ENCODE measurements around the gene CLCF1. TPM values are rescaled to one million over a fixed set of nuclear protein-coding genes. Genes with fewer than 3 reads are reported as not detected.
A peak's percentile ranks its signal among the peaks of the same experiment; 100 is the strongest.

The CLCF1 gene
- total and polyA plus RNA-seq, 10 of the 15 experiments (the other 5 are each of a cell fraction or from before 2014, with no cell fraction given), result 0.16 to 2.1 (median 0.63) TPM; not detected in 1

GRCh38 chr11:67381244-67381972, 8.0 kb upstream of the CLCF1 start (continued):
- TF ChIP-seq, protein P1, sequence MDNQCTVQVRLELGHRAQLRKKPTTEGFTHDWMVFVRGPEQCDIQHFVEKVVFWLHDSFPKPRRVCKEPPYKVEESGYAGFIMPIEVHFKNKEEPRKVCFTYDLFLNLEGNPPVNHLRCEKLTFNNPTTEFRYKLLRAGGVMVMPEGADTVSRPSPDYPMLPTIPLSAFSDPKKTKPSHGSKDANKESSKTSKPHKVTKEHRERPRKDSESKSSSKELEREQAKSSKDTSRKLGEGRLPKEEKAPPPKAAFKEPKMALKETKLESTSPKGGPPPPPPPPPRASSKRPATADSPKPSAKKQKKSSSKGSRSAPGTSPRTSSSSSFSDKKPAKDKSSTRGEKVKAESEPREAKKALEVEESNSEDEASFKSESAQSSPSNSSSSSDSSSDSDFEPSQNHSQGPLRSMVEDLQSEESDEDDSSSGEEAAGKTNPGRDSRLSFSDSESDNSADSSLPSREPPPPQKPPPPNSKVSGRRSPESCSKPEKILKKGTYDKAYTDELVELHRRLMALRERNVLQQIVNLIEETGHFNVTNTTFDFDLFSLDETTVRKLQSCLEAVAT (IDR thresholded peaks at IDR 0.05), result 0 out of 2 replicates have a peak, but pooled peaks have one; percentile 33
- TF ChIP-seq POLR2AphosphoS2 (IDR thresholded peaks at IDR 0.05; ENCODE audit: low read depth, low read length), result no peak
- TF ChIP-seq, protein P2, sequence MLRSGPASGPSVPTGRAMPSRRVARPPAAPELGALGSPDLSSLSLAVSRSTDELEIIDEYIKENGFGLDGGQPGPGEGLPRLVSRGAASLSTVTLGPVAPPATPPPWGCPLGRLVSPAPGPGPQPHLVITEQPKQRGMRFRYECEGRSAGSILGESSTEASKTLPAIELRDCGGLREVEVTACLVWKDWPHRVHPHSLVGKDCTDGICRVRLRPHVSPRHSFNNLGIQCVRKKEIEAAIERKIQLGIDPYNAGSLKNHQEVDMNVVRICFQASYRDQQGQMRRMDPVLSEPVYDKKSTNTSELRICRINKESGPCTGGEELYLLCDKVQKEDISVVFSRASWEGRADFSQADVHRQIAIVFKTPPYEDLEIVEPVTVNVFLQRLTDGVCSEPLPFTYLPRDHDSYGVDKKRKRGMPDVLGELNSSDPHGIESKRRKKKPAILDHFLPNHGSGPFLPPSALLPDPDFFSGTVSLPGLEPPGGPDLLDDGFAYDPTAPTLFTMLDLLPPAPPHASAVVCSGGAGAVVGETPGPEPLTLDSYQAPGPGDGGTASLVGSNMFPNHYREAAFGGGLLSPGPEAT (IDR thresholded peaks at IDR 0.05; ENCODE audit: low read depth), result 0 out of 2 replicates have a peak, but pooled peaks have one; percentile 27
- no peak for TF ChIP-seq EZH2 (IDR thresholded peaks at IDR 0.05; ENCODE audit: borderline replicate concordance, control insufficient read depth, low read depth, low read length)
- no peak for TF ChIP-seq SPI1 (IDR thresholded peaks at IDR 0.05; ENCODE audit: borderline replicate concordance, insufficient read depth, low read depth, low read length)
- no peak for TF ChIP-seq SRF (IDR thresholded peaks at IDR 0.05; ENCODE audit: low read depth in 2 of 2, low read length in 2 of 2)
- TF ChIP-seq, protein P3, sequence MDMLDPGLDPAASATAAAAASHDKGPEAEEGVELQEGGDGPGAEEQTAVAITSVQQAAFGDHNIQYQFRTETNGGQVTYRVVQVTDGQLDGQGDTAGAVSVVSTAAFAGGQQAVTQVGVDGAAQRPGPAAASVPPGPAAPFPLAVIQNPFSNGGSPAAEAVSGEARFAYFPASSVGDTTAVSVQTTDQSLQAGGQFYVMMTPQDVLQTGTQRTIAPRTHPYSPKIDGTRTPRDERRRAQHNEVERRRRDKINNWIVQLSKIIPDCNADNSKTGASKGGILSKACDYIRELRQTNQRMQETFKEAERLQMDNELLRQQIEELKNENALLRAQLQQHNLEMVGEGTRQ (IDR thresholded peaks at IDR 0.05; ENCODE audit: borderline replicate concordance, low read depth, low read length), result no peak
- TF ChIP-seq ESRRA (IDR thresholded peaks at IDR 0.05; ENCODE audit: low read length), result no peak
- TF ChIP-seq, protein P4, sequence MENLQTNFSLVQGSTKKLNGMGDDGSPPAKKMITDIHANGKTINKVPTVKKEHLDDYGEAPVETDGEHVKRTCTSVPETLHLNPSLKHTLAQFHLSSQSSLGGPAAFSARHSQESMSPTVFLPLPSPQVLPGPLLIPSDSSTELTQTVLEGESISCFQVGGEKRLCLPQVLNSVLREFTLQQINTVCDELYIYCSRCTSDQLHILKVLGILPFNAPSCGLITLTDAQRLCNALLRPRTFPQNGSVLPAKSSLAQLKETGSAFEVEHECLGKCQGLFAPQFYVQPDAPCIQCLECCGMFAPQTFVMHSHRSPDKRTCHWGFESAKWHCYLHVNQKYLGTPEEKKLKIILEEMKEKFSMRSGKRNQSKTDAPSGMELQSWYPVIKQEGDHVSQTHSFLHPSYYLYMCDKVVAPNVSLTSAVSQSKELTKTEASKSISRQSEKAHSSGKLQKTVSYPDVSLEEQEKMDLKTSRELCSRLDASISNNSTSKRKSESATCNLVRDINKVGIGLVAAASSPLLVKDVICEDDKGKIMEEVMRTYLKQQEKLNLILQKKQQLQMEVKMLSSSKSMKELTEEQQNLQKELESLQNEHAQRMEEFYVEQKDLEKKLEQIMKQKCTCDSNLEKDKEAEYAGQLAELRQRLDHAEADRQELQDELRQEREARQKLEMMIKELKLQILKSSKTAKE (IDR thresholded peaks at IDR 0.05; ENCODE audit: low read depth, poor library complexity, severe bottlenecking), result no peak
- no peak for TF ChIP-seq STAT3 (IDR thresholded peaks at IDR 0.05; ENCODE audit: low read depth, low read length)
- no peak for TF ChIP-seq SMAD1 (IDR thresholded peaks at IDR 0.05; ENCODE audit: low read depth, partially characterized antibody)
- TF ChIP-seq, protein P5, sequence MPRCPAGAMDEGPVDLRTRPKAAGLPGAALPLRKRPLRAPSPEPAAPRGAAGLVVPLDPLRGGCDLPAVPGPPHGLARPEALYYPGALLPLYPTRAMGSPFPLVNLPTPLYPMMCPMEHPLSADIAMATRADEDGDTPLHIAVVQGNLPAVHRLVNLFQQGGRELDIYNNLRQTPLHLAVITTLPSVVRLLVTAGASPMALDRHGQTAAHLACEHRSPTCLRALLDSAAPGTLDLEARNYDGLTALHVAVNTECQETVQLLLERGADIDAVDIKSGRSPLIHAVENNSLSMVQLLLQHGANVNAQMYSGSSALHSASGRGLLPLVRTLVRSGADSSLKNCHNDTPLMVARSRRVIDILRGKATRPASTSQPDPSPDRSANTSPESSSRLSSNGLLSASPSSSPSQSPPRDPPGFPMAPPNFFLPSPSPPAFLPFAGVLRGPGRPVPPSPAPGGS (IDR thresholded peaks at IDR 0.05; ENCODE audit: borderline replicate concordance, insufficient read depth, low read depth, low read length, poor library complexity, severe bottlenecking), result no peak
- no peak for TF ChIP-seq TCF12 (IDR thresholded peaks at IDR 0.05; ENCODE audit: low read depth, low read length)
- TF ChIP-seq NKRF (conservative IDR thresholded peaks at IDR 0.05), result no peak
- TF ChIP-seq EED (IDR thresholded peaks at IDR 0.05; ENCODE audit: low read depth), result peak; percentile 16; the same call in 1 of the 2 replicates
- TF ChIP-seq, protein P6, sequence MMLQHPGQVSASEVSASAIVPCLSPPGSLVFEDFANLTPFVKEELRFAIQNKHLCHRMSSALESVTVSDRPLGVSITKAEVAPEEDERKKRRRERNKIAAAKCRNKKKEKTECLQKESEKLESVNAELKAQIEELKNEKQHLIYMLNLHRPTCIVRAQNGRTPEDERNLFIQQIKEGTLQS (IDR thresholded peaks at IDR 0.05; ENCODE audit: borderline replicate concordance, extremely low read depth, low read depth, low read length), result no peak
- no peak for TF ChIP-seq BCL11A (IDR thresholded peaks at IDR 0.05; ENCODE audit: low read depth, low read length)
- peak; percentile 23; the same call in 1 of the 2 replicates for TF ChIP-seq NBN (IDR thresholded peaks at IDR 0.05)
